AG09309 (cell line): ENCODE data around the gene MEIOSIN.

ENCODE experiments used
- DNase-seq: peaks from one replicate; pipeline ENCODE4 v3.0.0-alpha.2; 2010; ENCODE audit warnings: low read depth
- H3K4me3 ChIP-seq: 2 replicates; pipeline ENCODE4 v1.5.1; 2011; ENCODE audit warnings: mild to moderate bottlenecking, low read depth, low read length, moderate library complexity; ENCODE audit not compliant: control insufficient read depth
- CTCF ChIP-seq: IDR thresholded peaks from 2 replicates; pipeline ENCODE4 v1.5.1; 2011; ENCODE audit warnings: mild to moderate bottlenecking, low read depth, low read length, inconsistent platforms; ENCODE audit not compliant: insufficient read depth, control insufficient read depth; ENCODE audit errors: missing control alignments

Gene MEIOSIN

DNA sequence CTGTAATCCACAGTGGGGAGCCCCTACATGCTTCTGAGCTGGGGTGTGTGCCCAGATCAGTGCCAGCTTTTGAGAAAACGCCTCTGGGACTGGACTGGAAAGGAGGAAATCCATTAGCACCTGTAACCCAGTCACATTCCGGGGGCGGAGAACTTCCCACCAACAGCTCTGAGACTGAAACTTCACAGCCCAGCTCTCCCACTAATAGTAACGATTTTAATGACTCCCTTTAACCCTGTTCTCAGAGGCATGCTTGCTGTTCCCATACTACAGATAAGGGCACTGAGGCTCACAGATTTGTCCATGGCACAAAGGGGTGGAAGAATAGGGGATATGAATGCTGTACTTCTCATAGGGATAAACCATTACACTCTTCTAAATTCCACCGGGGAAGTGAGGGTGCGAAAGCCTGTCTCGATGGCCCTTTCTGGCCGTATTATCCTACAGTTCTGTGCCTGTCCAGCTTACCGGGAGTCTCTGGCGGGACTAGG is 3.4 kb upstream of the MEIOSIN start:
- TF ChIP-seq CTCF = no peak
- DNase-seq = no peak
- H3K4me3 ChIP-seq = peak overlapping the region; percentile 85

GRCh38 chr19:45730368-45731288 is 2.6 kb upstream of the MEIOSIN start, which contains the start of gene FBXO46:
TSS of gene FBXO46 (minus strand) at chr19:45730896. CDS start at chr19:45713495, 17,401 bp downstream.
- H3K4me3 ChIP-seq = peak within 1 kb of the TSS; percentile 85
- no peak for TF ChIP-seq CTCF
- peak; percentile 94 for DNase-seq

DNA sequence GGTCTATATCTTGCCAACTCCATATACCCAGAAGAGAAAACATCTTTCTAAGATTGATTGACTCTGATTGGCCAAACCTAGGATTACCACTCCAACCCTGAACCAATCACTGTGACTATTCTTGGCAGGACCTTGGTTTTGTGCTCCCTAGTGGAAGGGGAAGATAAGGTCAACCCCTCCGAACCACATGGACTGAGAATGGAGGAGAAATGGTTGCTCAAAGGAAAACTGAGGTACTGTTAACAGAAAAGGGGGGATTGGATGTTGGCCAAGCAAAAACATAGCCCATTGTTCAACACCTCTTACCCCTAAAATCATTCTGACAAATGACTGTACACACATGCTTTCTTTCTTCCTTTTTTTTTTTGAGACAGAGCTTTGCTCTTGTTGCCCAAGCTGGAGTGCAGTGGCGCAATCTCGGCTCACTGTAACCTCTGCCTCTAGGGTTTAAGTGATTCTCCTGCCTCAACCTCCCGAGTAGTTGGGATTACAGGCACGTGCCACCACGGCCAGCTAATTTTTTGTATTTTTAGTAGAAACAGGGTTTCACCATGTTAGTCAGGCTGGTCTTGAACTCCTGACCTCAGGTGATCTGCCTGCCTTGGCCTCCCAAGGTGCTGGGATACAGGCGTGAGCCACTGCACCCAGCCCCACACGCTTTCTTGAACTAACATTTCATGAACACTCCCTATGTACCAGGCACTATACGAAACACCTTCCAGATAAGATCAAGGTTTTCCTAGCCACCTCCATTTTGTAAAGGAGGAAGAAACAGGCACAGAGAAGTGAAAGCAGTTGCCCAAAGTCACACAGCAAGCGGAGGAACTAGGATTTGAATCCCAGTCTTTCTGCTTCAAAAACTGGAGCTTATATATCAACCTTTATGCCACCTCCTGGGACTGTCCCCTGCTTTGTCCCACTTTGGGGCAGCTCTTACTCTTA is 6.5 kb downstream of the MEIOSIN start:
- no peak for TF ChIP-seq CTCF
- DNase-seq = no peak
- H3K4me3 ChIP-seq = no peak overlapping the region

GRCh38 chr19:45742969-45743368 is 9.7 kb downstream of the MEIOSIN start:
- DNase-seq = no peak
- TF ChIP-seq CTCF = no peak
- no peak overlapping the region for H3K4me3 ChIP-seq

GRCh38 chr19:45745606-45746005 is 12.4 kb downstream of the MEIOSIN start:
- no peak for DNase-seq
- no peak for TF ChIP-seq CTCF
- no peak overlapping the region for H3K4me3 ChIP-seq

DNA sequence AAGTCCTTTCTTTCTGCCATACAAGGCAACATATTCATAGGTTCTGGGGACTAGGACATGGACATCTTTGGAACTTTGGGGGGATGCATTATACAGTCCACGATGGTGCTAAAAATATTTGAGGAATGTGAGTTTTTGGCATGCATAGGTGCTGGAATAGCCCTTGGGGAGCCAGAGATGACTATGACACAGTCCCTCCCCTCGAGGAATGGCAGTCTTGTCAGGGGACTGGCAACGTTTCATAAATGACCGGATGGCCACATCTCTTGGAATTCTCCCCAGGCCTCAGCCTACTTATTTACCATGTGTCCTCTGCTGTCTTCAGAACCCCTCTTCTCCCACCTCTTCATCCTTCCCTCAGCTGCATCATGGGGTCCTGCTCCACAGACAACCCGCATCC is 13.6 kb downstream of the MEIOSIN start:
- no peak for DNase-seq
- H3K4me3 ChIP-seq = no peak overlapping the region
- TF ChIP-seq CTCF = no peak
